A673 (cell line): ENCODE measurements around the gene GPR183.

Experiments
- CTCF ChIP-seq: fragments of 300-800, 200-600 bp; sonication (generic); conservative IDR thresholded peaks from 2 replicates; pipeline ENCODE4 v1.5.1; 2017; ENCODE audit warnings: low read depth, mild to moderate bottlenecking, antibody characterized with exemption, low read length, moderate library complexity, mixed read lengths
- EZH2 ChIP-seq: fragments of 200-600 bp; sonication (generic); IDR thresholded peaks from 2 replicates; pipeline ENCODE4 v1.6.1; 2017; ENCODE audit warnings: borderline replicate concordance, low read depth, mild to moderate bottlenecking, mixed read lengths, antibody characterized with exemption, low read length; ENCODE audit not compliant: poor library complexity, severe bottlenecking

GRCh38 chr13:99250982-99251825, 56.0 kb downstream of the GPR183 start:
- TF ChIP-seq CTCF, result no peak
- no peak for TF ChIP-seq EZH2
